Esophagus muscularis mucosa (tissue), 3 donors: Measurements from ENCODE around the gene USE1.

Source experiments
- CTCF ChIP-seq, 3 experiments: fragments of 200-600 bp in 2 of 3; fragments of 450-650 bp in 1 of 3; sonication (generic) in 2 of 3; IDR thresholded peaks; one replicate each; pipeline ENCODE4 v1.5.1; 2017 to 2019; ENCODE audit warnings: antibody characterized with exemption in 3 of 3, mild to moderate bottlenecking in 2 of 3, moderate library complexity in 1 of 3
- POLR2AphosphoS5 ChIP-seq, 2 donors: sonication (generic); formaldehyde crosslinking; IDR thresholded peaks; one replicate each; pipeline ENCODE4 v1.6.1; 2017; ENCODE audit warnings: antibody characterized with exemption in 2 of 2

GRCh38 chr19:17266589-17266974 is 51.4 kb downstream of the USE1 start:
- TF ChIP-seq POLR2AphosphoS5 (IDR thresholded peaks at IDR 0.05) (no peak), CTCF (IDR thresholded peaks at IDR 0.05) (no peak)
